Measurements from ENCODE around the gene ABHD17A.

Gene ABHD17A

DNA sequence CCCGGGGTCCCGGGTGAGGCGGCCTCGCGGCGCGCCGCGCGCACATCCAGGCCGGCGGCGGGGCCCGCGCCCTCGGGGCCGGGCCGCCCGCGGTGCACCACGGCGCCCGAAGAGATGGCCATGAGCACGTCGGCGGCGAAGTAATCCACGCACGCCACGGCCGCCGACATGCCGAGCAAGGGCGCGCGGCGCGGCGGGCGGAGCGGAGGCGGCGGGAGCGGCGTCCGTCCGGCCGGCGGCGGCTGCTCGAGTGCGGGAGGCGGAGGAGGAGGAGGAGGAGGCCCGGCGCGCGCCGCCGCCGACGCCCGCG lies 22.0 kb downstream of the ABHD17A start, which contains the start of gene KLF16:
KLF16 (minus strand) TSS at position 252 of the 310 bp plus-strand sequence; CDS start at position 170, 82 bp downstream.
- DNase-seq = no peak

- DNase-seq = no peak
These were observed 22.6 kb downstream of the ABHD17A start for GRCh38 chr19:1862424-1863327.

DNA sequence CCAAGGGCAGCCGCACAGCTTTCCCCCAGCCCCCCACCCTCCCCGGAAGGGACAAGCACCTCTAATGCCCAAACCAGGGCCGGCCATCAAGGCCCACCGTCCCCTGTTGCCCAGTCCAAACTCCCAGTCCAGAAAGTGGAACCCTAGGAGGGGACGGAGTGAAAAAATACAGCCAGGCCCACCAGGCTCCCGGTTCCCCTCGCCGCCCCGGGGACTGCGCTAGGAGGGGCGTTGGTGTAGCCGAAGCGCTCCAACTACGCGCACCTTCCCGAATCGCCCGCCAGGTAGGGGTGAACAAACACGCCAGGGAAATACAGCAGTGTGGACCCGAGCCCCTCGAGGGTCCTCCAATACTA lies 23.2 kb downstream of the ABHD17A start:
- no peak for DNase-seq

DNA sequence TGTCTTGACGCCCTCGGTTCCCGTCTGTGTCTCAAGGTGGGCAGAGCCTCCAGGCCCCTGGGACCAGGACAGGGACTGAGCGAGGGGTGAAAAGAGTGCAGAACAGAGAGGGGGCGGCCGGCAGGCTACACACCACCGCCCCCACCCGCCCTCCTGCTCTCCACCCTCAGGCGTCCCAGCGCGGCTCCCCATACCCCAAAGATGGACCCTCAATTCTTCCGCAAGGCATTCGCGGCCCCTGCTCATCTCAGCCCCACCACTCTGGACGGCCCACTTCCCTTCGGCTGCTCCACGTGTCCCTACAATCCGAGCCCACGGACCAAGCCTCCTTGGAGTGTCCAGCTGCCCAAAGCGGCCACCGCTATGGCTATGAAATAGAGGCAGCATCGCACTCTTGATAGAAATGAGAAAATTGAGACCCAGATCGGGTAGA lies 23.7 kb downstream of the ABHD17A start:
- DNase-seq = no peak

DNA sequence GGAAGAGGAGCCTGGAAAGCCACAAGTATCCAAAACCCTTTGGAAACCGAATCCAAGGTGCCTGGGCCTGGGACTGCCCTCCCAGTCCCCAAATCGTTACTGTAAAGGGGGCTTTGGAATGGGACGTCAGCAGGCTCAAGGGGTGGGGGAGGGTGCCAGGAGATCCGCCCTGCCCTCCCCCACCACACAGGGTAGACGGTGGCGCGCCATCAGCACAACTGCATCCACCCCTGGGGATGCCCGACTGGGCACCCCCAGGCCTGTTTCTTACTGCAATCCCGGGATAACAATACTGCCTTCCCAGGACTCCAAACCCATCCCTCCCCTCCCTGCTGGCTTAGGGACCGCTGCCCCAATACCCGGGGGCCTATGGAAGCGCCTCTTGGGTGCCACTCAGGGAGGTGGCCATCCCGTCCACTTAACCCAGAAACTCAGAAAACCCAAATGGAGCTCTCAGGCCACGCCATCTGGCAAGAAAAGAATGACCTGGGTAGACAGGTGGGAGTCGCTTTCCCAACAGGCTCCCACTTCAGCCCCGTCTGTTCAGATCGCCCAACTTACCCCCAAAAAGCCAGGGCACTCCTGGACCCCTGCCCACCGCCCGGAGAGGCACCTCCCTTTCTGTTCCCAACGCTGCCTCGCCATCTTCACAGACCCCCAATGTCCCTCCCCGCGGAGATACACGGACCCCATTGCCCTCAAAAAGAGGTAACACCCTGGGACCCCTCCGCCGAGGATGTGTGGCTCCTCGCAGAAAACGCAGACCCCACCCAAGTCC lies 24.3 kb downstream of the ABHD17A start:
- no peak for DNase-seq

DNA sequence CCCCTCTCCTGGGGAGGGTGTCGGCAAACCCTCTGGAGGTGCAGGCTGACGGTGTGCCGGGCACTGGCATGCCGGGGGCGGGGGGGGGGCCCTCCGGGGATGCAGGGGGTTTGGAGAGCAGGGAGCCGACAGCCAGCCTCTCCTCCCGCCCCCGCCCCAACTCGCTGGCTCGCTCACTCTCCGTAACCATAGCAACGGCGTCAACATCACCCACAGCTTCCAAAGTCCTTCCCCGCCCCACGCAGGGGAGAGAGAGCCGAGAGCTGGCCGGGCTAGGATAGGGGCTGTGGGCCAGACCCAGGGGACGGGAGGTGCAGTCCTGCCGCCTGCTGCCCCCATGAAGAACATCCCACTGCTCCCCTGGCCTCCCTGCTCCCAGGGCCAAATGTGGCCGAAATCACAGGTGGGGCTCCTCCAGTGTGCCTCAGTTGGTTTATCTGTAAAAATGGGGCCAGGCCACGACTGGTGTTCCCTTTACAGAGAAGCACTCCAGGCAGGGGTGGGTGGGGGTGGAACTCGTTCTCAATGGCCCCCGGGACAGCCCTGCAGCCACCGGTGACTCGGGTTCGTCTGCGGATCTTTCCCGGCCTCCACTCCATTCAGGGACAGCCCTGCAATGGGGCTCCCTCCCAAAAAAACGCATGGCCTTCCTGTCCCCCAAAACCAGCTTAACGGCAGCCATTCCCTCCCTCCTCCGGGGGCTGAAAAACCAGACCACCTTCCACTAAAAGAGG lies 25.1 kb downstream of the ABHD17A start:
- no peak for DNase-seq

DNA sequence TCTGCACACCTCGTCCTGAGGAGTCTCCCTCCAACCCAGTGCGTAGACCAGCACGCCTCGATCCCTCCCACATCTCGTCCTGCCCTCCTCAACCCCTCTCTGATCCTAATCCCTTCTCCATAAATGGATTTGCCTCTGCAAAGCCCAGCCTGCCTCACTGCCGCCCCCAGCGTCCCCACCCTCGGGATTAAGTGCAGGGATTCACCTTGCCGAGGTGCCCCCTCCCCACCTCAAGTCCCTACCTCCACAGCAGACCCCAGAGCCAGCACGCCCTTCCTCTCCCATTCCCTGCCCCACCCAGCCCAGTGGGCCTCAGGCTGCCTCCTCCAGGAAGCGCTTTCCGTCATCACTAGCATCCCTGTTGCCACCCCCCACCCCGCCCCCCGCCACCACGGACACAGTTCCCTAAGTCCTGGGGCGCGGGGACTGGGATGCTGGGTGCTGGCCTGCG lies 25.9 kb downstream of the ABHD17A start:
- DNase-seq = no peak

GRCh38 chr19:1858412-1859081 lies 26.7 kb downstream of the ABHD17A start:
- no peak for DNase-seq

- DNase-seq = no peak
These were observed 27.5 kb downstream of the ABHD17A start for GRCh38 chr19:1857648-1858326.

DNA sequence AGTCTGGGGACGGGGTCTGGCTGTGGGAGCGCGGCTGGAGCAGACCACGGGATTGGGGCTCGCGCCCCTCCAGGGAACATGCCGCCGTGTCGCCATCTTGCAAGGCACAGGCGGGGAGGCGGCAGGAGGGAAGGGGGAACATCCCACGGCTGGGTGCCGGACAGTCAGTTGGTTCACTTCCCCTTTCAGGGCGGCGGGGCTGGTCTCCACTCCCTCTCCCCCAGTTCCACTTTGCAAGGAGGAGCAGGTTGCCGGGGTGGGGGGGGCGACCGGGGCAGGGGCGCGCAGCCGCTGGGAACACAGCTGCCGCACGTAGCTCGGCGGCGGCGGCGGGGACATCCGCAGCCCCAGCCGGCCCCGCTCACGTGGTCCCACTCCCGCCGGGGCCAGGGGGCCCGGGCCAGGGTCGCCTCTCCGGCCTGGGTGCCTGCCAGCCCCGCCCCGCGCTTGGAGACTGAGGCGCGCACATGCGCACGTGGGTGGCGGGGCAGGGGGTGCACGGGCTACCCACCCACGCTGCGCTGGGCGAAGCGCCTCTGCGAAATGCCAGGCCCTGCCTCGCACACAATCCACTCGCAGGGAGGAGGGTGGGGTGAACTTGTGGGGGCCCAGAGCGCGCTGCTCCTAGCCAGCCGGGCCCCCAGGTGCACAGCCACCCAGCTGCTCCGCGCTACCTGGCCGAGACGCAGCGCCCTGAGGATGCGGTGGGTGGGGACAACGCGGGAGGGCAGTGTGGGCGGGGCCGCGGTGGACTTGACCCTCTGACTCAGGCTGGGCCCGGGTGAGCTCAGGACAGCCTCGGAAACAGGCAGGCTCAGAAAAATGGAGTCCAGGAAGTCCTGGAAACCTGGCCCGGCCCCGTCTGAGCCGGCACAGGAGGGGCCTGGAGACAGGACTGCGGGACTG lies 28.3 kb downstream of the ABHD17A start:
- no peak for DNase-seq

DNA sequence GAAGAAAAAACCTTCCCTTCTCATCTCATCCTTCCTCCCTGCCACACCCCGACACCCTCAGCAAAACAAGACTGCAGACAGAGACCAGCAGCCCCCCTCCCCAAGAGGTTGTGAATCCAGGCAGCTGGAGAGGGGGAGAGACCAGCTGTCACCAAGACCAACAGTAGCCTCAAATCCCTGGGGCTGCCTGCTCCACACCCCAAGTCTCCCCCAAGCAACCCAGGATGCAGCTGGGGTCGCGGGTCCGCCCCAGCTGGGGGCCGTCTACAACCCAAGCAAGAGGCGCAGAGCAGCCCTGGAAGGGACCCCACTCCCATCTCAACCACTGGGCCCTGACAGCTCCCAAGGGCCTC lies 29.0 kb downstream of the ABHD17A start:
- DNase-seq = no peak

DNA sequence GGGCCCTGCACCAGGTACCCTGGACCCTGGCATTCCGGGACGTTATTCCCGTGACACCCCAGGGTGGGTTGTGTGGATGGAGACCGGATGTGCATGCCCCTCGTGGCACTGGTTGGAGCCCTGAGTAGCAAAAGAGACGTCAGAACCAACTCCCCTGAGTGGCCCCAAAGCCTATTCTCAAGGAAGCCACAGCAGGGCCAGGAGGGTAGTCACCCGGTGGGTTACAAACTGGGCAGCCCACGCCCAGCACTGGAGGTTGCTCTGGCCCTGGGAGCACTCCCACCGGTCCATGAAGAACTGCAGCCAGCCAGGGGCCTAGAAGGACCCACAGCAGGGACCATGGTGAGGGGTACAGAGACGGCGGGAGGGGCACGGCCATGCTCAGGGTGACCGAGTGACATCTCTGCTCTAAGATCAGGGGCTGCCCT lies 29.5 kb downstream of the ABHD17A start:
- DNase-seq = no peak

DNA sequence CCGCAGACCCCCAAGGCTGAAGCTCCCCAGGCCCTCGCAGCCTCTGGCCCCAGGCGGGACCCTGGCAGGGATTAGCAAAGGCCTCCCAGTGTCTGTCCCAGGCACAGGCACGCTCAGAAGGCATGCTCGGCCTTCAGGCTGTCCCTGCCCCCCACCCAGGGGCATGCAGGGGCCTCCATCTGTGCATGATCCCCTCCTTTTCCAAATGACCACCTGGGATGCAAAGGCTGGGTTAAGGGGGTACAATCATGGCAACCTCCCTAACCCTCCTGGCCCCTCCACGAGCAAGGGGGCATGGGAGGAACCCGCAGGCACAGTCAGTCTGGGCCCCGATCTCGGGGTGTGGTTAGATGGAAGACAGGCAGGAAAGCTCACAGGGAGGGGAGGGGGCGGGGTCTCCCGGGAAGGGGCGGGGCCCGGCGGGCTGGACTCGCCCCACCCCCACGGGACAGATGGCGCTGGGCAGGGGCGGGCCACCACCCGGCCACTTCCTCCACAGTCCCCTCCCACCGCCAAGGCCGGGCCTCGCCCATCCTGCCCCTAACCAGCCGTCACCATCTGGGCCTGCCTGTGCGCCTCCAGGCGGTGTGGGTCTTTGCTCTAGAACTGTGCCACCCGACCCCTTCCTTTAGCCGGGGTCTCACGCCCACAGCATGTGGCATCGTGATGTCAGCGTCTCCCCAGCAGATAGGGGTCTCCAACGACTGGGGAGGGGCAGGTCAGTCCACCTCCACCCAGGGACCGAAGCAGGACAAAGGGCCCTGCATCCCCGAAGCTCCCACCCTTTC lies 30.1 kb downstream of the ABHD17A start:
- no peak for DNase-seq

GRCh38 chr19:1854542-1855039 lies 30.7 kb downstream of the ABHD17A start:
- no peak for DNase-seq

DNA sequence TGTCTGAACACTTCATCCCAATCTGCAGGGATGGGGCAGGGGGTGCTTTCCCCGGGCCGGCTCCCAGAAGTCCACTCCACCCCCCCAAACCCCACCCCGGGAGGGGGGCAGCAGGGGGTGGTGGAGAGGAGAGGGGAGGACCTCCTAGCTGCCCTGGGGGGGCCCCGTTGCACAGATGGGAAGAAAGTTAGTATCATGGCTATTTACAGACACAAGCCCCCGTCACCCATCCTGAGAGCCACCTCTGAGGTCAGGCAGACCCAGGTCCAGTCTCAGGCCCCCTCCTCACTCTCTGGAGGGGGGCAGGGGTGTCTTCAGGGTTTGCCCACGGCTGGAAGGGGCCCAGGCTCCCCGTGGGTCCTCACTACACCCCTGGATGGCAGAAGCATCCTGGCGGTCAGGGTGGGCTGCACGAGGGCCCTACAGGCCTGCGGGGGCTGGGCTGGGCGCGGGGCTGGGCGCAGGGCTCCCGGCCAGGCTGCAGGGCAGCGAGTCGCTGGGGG lies 31.2 kb downstream of the ABHD17A start:
- no peak for DNase-seq

- no peak for DNase-seq
These were observed 31.8 kb downstream of the ABHD17A start for GRCh38 chr19:1853295-1854038.

- no peak for DNase-seq
These were observed 32.6 kb downstream of the ABHD17A start for GRCh38 chr19:1852581-1853128.

DNA sequence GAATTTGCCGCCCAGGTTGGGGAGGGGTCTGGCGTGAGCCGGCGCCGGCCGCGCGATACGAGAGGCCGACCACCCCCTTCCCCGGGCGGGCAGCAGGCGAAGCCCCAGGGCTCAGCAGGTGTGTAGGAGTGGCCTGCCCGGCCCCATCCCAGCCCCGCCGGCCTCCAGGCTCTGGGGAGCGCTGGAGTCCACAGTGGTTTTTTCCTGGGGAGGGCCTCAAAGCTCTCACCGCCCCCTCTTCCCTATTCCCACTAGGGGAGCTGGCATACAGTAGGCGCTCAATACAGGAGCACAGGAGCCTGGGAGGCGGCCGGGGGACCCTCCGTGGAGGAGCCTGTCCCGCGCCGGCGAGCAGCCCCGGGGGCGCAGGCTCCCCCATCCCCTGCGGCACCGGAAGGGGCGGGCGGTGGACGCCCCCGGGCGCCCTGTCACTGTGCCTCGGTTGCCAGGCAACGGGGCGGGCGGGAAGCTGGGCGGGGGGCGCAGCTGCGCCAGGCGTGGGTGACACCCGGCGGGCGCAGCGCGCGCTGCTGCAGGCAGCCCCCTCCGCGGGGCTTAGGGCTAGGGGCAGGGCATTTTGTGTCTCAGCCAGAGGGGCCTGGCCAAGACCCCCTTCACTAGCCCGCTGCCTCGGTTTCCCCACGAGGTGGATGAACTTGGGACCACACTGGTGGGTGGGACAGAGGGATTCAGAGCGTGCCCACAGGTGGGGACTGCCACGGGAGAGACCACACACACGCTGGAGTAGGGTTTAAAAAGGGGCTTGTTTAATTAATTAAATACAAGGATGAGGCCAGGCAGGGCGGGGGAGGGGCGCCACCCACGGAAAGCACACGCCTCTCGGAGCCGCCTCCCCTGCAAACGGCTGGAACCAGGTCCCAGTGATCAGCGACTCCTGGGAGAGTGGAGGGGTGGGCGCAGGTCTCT lies 33.4 kb downstream of the ABHD17A start:
- DNase-seq = no peak

Measured in NCI-H1417 treated with DMSO at 0.1 percent for 48 hours (cell line).